ENCODE data around the gene C6orf58. TPM values are rescaled to one million over a fixed set of nuclear protein-coding genes. Genes with fewer than 3 reads are reported as not detected.

The C6orf58 gene
- polyA plus RNA-seq, 1 of the 3 experiments (the other 2 are of a cell fraction) = 0.07 TPM

- Histone ChIP-seq H4K20me1 (ENCODE audit: insufficient read depth) (no peaks in the 10 kb centered on the region), H3K4me3 (ENCODE audit: low read depth in 2 of 2, low read length in 1 of 2) (no peak overlapping the region), H3K27me3 (ENCODE audit: insufficient read depth) (no peaks in the 10 kb centered on the region), H3F3A (replicated peaks; ENCODE audit: insufficient read depth) (no peaks in the 10 kb centered on the region), H3K27ac (ENCODE audit: low read depth in 2 of 2, low read length in 1 of 2) (no peak overlapping the region), H3K9ac (no peak overlapping the region), H3K9me2 (no peaks in the 10 kb centered on the region), H3K4me2 (no peak overlapping the region), H3K79me2 (ENCODE audit: insufficient read depth) (no peaks in the 10 kb centered on the region), H2AFZ (ENCODE audit: low read depth) (no peak overlapping the region), H3K36me3 (replicated peaks in 1 of 2; ENCODE audit: control insufficient read depth in 1 of 2, insufficient read depth in 2 of 2, low read length in 1 of 2) (no peaks in the 10 kb centered on the region), H3K9me3 (no peaks in the 10 kb centered on the region), H3K4me1 (ENCODE audit: control insufficient read depth in 1 of 2, insufficient read depth in 2 of 2, low read depth in 1 of 2, low read length in 1 of 2) (no peaks in the 10 kb centered on the region)
- ChIA-PET POLR2A (no interaction called here), CTCF (interaction anchor here (0.6 to 0.9 kb wide), 2 partner anchors 10 to 75 kb away, joined by 3 to 4 read pairs; no protein-coding TSS in a partner anchor)
- peak; percentile 17 for DNase-seq
- TF ChIP-seq USF1 (IDR thresholded peaks at IDR 0.05; ENCODE audit: borderline replicate concordance, low read depth) = no peak
- TF ChIP-seq IRF3 (IDR thresholded peaks at IDR 0.05; ENCODE audit: low read depth, low read length) = no peak
- TF ChIP-seq TCF12 (IDR thresholded peaks at IDR 0.05) = no peak
- no peak for TF ChIP-seq MAX (IDR thresholded peaks at IDR 0.05; ENCODE audit: low read depth)
- no peak for TF ChIP-seq NFIC (IDR thresholded peaks at IDR 0.05; ENCODE audit: borderline replicate concordance)
- no peak for TF ChIP-seq TEAD4 (IDR thresholded peaks at IDR 0.05; ENCODE audit: borderline replicate concordance, insufficient read depth)
- TF ChIP-seq ELF1 (IDR thresholded peaks at IDR 0.05) = no peak
- TF ChIP-seq CTCF (IDR thresholded peaks at IDR 0.05) = peak; percentile 41
- TF ChIP-seq RCOR1 (IDR thresholded peaks at IDR 0.05; ENCODE audit: low read length) = no peak
- no peak for TF ChIP-seq USF2 (IDR thresholded peaks at IDR 0.05; ENCODE audit: borderline replicate concordance, low read depth, low read length)
- TF ChIP-seq FOXM1 (IDR thresholded peaks at IDR 0.05; ENCODE audit: low read depth) = no peak
- no peak for TF ChIP-seq GABPA (IDR thresholded peaks at IDR 0.05; ENCODE audit: low read depth)
- TF ChIP-seq RAD21 (IDR thresholded peaks at IDR 0.05; ENCODE audit: low read length) = peak; percentile 62
- no peak for TF ChIP-seq RFX5 (IDR thresholded peaks at IDR 0.05; ENCODE audit: low read length)
- no peak for TF ChIP-seq EP300 (IDR thresholded peaks at IDR 0.05; ENCODE audit: borderline replicate concordance in 1 of 2, low read depth in 1 of 2, low read length in 1 of 2)
- TF ChIP-seq MEF2A (IDR thresholded peaks at IDR 0.05; ENCODE audit: borderline replicate concordance, low read depth) = no peak
- TF ChIP-seq POLR2AphosphoS5 (IDR thresholded peaks at IDR 0.05; ENCODE audit: low read depth, low read length) = no peak
- 69% methylated on average over 3 of the region's 3 CpGs for WGBS (ENCODE audit: low lambda C conversion rate)
These were observed 29.2 kb downstream of the C6orf58 start for GRCh38 chr6:127606131-127606562.
